ENCODE results near the gene LANCL2.

DNA sequence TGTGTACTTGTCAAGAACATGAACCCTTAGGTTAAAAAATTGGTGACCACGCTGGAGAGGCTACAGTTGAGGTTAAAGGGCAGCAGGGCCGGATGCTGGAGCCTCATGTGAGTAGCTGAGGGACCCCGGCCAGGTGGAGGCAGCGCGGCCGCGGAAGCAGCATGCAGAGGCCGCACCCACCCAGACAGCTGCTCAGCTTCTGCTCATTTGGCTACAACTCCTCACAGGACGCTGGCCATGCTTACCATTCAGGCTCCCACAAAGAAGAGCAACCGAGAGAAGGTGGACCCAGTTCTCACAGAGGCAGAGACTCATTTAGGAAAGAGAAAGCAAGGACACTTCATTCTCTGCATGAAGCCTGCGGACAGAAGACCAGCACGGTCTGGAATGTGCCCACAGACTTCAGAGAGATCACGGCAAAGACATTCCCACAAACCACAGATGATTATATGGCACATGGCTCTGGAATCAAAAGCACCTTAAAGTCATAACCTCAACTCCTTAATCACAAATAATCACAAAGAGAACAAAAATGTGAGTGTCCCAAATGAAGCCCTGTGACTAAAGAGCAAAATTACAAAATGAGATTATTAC is 112.7 kb downstream of the LANCL2 start:
- TF ChIP-seq POLR2A (IDR thresholded peaks at IDR 0.05; ENCODE audit: low read depth, low read length) (no peak), POLR2AphosphoS5 (IDR thresholded peaks at IDR 0.05; ENCODE audit: low read depth, low read length) (no peak)
